CD14-positive monocyte (primary cell): Measurements from ENCODE around the gene PAK5. TPM values are rescaled to one million over a fixed set of nuclear protein-coding genes. Genes with fewer than 3 reads are reported as not detected.

Source experiments
- DNase-seq, 3 donors: peaks; one replicate each; pipeline ENCODE4 v3.0.0-alpha.2; 2011 to 2022
- H2AFZ ChIP-seq: 2 replicates; pipeline ENCODE4 v1.6.0; 2012; ENCODE audit warnings: mild to moderate bottlenecking, low read depth, low read length, inconsistent platforms; ENCODE audit not compliant: insufficient read depth, poor library complexity, severe bottlenecking
- H3K27ac ChIP-seq, 2 donors: 1 replicate in 1 of 2; 2 replicates in 1 of 2; pipeline ENCODE4 v1.5.1; 2012 to 2013; ENCODE audit warnings: low read length in 2 of 2, control low read depth in 1 of 2, inconsistent platforms in 1 of 2, low read depth in 1 of 2, mild to moderate bottlenecking in 1 of 2
- H3K27me3 ChIP-seq, 2 donors: one replicate each; pipeline versions ENCODE4 v1.6.0 to v1.6.1; 2011 to 2013; ENCODE audit warnings: low read length in 2 of 2; ENCODE audit not compliant: control insufficient read depth in 2 of 2, insufficient read depth in 2 of 2
- H3K36me3 ChIP-seq, 2 donors: replicated peaks in 1 of 2; 1 replicate in 1 of 2; 2 replicates in 1 of 2; pipeline versions ENCODE4 v1.5.1 to v1.6.1; 2012 to 2013; ENCODE audit warnings: low read length in 2 of 2, control low read depth in 1 of 2, inconsistent platforms in 1 of 2, mild to moderate bottlenecking in 1 of 2; ENCODE audit not compliant: insufficient read depth in 2 of 2, control insufficient read depth in 1 of 2
- H3K4me1 ChIP-seq, 2 donors: 1 replicate in 1 of 2; 2 replicates in 1 of 2; pipeline versions ENCODE4 v1.5.1 to v1.6.1; 2012 to 2013; ENCODE audit warnings: low read length in 2 of 2, control low read depth in 1 of 2, inconsistent platforms in 1 of 2, mild to moderate bottlenecking in 1 of 2, moderate library complexity in 1 of 2; ENCODE audit not compliant: insufficient read depth in 2 of 2, control insufficient read depth in 1 of 2
- H3K4me2 ChIP-seq: replicated peaks from 2 replicates; pipeline ENCODE3; 2012; ENCODE audit warnings: low read length, moderate library complexity, mild to moderate bottlenecking; ENCODE audit not compliant: poor library complexity, severe bottlenecking; ENCODE audit errors: extremely low read depth
- H3K4me3 ChIP-seq, 3 experiments: fragments of 200-600 bp in 1 of 3; sonication (generic) in 1 of 3; replicated peaks in 1 of 3; 1 replicate in 2 of 3; 2 replicates in 1 of 3; pipeline ENCODE4 v1.5.1; 2011 to 2013; ENCODE audit warnings: low read length in 3 of 3, mild to moderate bottlenecking in 3 of 3, control low read depth in 2 of 3, low read depth in 2 of 3, inconsistent platforms in 1 of 3, moderate library complexity in 1 of 3
- H3K79me2 ChIP-seq: 2 replicates; pipeline ENCODE4 v1.6.0; 2012; ENCODE audit warnings: mild to moderate bottlenecking, control low read depth, inconsistent platforms, low read length, moderate library complexity; ENCODE audit not compliant: insufficient read depth
- H3K9ac ChIP-seq: 2 replicates; pipeline ENCODE4 v1.6.0; 2017; ENCODE audit warnings: low read length, mild to moderate bottlenecking; ENCODE audit not compliant: insufficient read depth, poor library complexity, severe bottlenecking
- H3K9me3 ChIP-seq, 2 donors: replicated peaks in 1 of 2; 1 replicate in 1 of 2; 2 replicates in 1 of 2; pipeline versions ENCODE4 v1.5.1 to v1.6.1; 2012 to 2013; ENCODE audit warnings: low read length in 2 of 2, control low read depth in 1 of 2; ENCODE audit not compliant: control insufficient read depth in 1 of 2, insufficient read depth in 1 of 2
- H4K20me1 ChIP-seq: 2 replicates; pipeline ENCODE4 v1.6.0; 2012; ENCODE audit warnings: mild to moderate bottlenecking, low read length, control low read depth, moderate library complexity; ENCODE audit not compliant: insufficient read depth
- H3K27ac Mint-ChIP-seq, 7 donors: one replicate each; pipeline ENCODE4 v1.8.0; 2020; ENCODE audit warnings: mild to moderate bottlenecking in 7 of 7, mixed read lengths in 7 of 7, moderate library complexity in 6 of 7, inconsistent platforms in 2 of 7
- H3K27me3 Mint-ChIP-seq, 3 donors: one replicate each; pipeline ENCODE4 v1.8.0; 2021 to 2022; ENCODE audit warnings: low read depth in 3 of 3, mild to moderate bottlenecking in 3 of 3, mixed read lengths in 3 of 3, moderate library complexity in 3 of 3, inconsistent platforms in 1 of 3
- H3K36me3 Mint-ChIP-seq, 2 donors: one replicate each; pipeline ENCODE4 v1.8.0; 2020; ENCODE audit warnings: mixed read lengths in 2 of 2, inconsistent platforms in 1 of 2, mild to moderate bottlenecking in 1 of 2
- H3K4me1 Mint-ChIP-seq: one replicate; pipeline ENCODE4 v1.8.0; 2020; ENCODE audit warnings: mild to moderate bottlenecking, mixed read lengths
- H3K4me3 Mint-ChIP-seq, 2 donors: one replicate each; pipeline ENCODE4 v1.8.0; 2020; ENCODE audit warnings: mild to moderate bottlenecking in 2 of 2, mixed read lengths in 2 of 2, moderate library complexity in 1 of 2
- H3K9me3 Mint-ChIP-seq, 7 donors: one replicate each; pipeline ENCODE4 v1.8.0; 2020 to 2022; ENCODE audit warnings: mixed read lengths in 7 of 7, mild to moderate bottlenecking in 6 of 7, moderate library complexity in 6 of 7, inconsistent platforms in 2 of 7
- CTCF ChIP-seq: fragments of 200-600 bp; IDR thresholded peaks from one replicate; pipeline ENCODE4 v1.8.0; 2022; ENCODE audit warnings: antibody characterized with exemption, mild to moderate bottlenecking
- WGBS: methylation state at CpG from one replicate; pipeline ENCODE4 v1.1.5; 2013; ENCODE audit warnings: missing lambda C conversion rate; ENCODE audit not compliant: insufficient coverage; 5-methylcytosine and 5-hydroxymethylcytosine counted together
- intact Hi-C, 2 donors: fragments of 100-400 bp; cut with micrococcal nuclease; formaldehyde crosslinking; loops; one replicate each; pipeline versions ENCODE4 v1.15.0 to v1.15.1; 2023
- polyA plus RNA-seq, 3 donors: library from polyadenylated mRNA; depleted of rRNA in 1 of 3; unstranded in 2 of 3; stranded (reverse) in 1 of 3; fragments of 300-500 nt in 2 of 3; fragments of >200 nt in 1 of 3; fragmentation: Illumina TruSeq in 2 of 3; gene quantifications; 1 replicate in 2 of 3; 2 replicates in 1 of 3; pipeline ENCODE4 v1.2.3, GENCODE V29; 2012 to 2021

Gene PAK5
- polyA plus RNA-seq, 3 donors: not detected

- H3K4me2 ChIP-seq: no peak overlapping the region
- Mint-ChIP-seq H3K27me3 (peaks cover 25 to 36% (median 27%) of the 10 kb centered on the region in 3 donors), H3K4me3 (no peak overlapping the region), H3K36me3 (no peaks in the 10 kb centered on the region), H3K4me1 (no peaks in the 10 kb centered on the region), H3K9me3 (peaks cover 0 to 4% (median 0%) of the 10 kb centered on the region in 7 donors), H3K27ac (no peak overlapping the region)
- H3K27me3 ChIP-seq: peaks cover 17 to 23% of the 10 kb centered on the region in 2 donors
- H3K9ac ChIP-seq: no peak overlapping the region
- no peaks in the 10 kb centered on the region for H3K79me2 ChIP-seq
- no peak overlapping the region for H2AFZ ChIP-seq
- H3K4me1 ChIP-seq: no peaks in the 10 kb centered on the region
- intact Hi-C loops: no loop called here
- no peak for TF ChIP-seq CTCF
- H4K20me1 ChIP-seq: no peaks in the 10 kb centered on the region
- no peak overlapping the region for H3K27ac ChIP-seq
- DNase-seq: no peak
- H3K9me3 ChIP-seq: no peaks in the 10 kb centered on the region
- H3K36me3 ChIP-seq: no peaks in the 10 kb centered on the region
- WGBS: no CpG with 5 or more reads among the region's 1 CpG
- H3K4me3 ChIP-seq: no peak overlapping the region
Measured at GRCh38 chr20:9575836-9576235, 263.0 kb downstream of the PAK5 start.

GRCh38 chr20:9574776-9575175 lies 264.1 kb downstream of the PAK5 start:
- 71% methylated on average over 1 of the region's 3 CpGs for WGBS
- Histone ChIP-seq H3K4me1 (no peaks in the 10 kb centered on the region), H2AFZ (no peak overlapping the region), H3K79me2 (no peaks in the 10 kb centered on the region), H3K9me3 (no peaks in the 10 kb centered on the region), H3K4me2 (no peak overlapping the region), H3K27ac (no peak overlapping the region), H3K36me3 (no peaks in the 10 kb centered on the region), H3K4me3 (no peak overlapping the region), H3K27me3 (peaks cover 21 to 23% of the 10 kb centered on the region in 2 donors), H3K9ac (no peak overlapping the region), H4K20me1 (no peaks in the 10 kb centered on the region)
- peaks cover 0 to 4% (median 0%) of the 10 kb centered on the region in 7 donors for H3K9me3 Mint-ChIP-seq
- TF ChIP-seq CTCF: no peak
- intact Hi-C loops: no loop called here
- H3K27me3 Mint-ChIP-seq: peaks cover 23 to 41% (median 26%) of the 10 kb centered on the region in 3 donors
- H3K4me1 Mint-ChIP-seq: no peaks in the 10 kb centered on the region
- H3K4me3 Mint-ChIP-seq: no peak overlapping the region
- H3K36me3 Mint-ChIP-seq: no peaks in the 10 kb centered on the region
- no peak for DNase-seq
- H3K27ac Mint-ChIP-seq: no peak overlapping the region
